ENCODE data around the gene CDC42SE2. TPM values are rescaled to one million over a fixed set of nuclear protein-coding genes. Genes with fewer than 3 reads are reported as not detected.

Gene CDC42SE2
- total and polyA plus RNA-seq, 2 donors from 2014 or later = 24.8 to 90.7 TPM

DNA sequence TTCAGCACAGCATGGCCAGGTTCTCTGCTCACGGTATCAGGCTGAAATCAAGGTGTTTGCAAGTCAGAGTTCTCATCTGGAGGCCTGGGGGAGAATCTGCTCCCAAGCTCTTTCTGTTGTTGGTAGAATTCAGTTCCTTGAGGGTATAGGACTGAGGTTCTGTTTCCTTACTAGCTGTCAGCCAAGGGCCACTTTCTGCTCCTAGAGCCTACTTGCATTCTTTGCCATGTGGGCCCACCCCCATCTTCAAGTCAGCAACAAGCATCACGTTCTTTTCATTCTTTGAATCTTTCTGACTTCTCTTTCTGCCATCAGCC lies 7.4 kb upstream of the CDC42SE2 start:
- H3K9ac ChIP-seq (ENCODE audit: low read length in 3 of 3) = no peak overlapping the region
- no peaks in the 10 kb centered on the region for H3K36me3 ChIP-seq (ENCODE audit: control insufficient read depth in 2 of 3, insufficient read depth in 3 of 3, low read length in 3 of 3)
- intact Hi-C loops (cut with DNase I) = no loop called here
- H3K27ac ChIP-seq (ENCODE audit: low read depth in 2 of 2, low read length in 2 of 2) = no peak overlapping the region
- no peaks in the 10 kb centered on the region for H3K27me3 ChIP-seq (ENCODE audit: control insufficient read depth, insufficient read depth, low read length)
- no peak for FAIRE-seq
- no peak overlapping the region for H3K4me3 ChIP-seq (ENCODE audit: low read length in 3 of 3)
- H3K4me1 ChIP-seq (ENCODE audit: control insufficient read depth in 2 of 3, insufficient read depth in 2 of 3, low read depth in 1 of 3, low read length in 3 of 3) = no peaks in the 10 kb centered on the region
- no peaks in the 10 kb centered on the region for H3K9me3 ChIP-seq (ENCODE audit: control insufficient read depth in 2 of 3, insufficient read depth in 1 of 3, low read length in 3 of 3)
- DNase-seq = no peak
- TF ChIP-seq, protein P1, sequence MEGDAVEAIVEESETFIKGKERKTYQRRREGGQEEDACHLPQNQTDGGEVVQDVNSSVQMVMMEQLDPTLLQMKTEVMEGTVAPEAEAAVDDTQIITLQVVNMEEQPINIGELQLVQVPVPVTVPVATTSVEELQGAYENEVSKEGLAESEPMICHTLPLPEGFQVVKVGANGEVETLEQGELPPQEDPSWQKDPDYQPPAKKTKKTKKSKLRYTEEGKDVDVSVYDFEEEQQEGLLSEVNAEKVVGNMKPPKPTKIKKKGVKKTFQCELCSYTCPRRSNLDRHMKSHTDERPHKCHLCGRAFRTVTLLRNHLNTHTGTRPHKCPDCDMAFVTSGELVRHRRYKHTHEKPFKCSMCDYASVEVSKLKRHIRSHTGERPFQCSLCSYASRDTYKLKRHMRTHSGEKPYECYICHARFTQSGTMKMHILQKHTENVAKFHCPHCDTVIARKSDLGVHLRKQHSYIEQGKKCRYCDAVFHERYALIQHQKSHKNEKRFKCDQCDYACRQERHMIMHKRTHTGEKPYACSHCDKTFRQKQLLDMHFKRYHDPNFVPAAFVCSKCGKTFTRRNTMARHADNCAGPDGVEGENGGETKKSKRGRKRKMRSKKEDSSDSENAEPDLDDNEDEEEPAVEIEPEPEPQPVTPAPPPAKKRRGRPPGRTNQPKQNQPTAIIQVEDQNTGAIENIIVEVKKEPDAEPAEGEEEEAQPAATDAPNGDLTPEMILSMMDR (IDR thresholded peaks at IDR 0.05; ENCODE audit: borderline replicate concordance, extremely low read depth, insufficient read depth) = no peak

DNA sequence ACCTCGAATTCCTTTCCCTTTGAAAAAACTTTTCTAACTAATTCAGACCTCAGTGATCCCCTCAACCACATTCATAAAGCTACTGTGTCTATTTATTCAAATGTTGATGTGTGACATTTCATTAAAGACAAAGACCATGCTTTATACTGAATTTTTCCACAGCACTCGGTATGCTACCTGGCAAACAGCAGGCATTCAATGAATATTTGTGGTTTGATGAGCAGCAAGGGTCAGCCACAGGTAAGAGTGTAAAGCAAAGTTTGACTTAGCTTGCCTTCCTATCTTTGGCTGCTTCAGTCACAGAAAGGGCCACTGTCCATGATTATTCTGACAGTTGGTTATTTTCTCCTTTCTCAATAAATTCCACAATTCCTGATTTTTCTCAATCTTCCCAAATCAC lies 5.1 kb upstream of the CDC42SE2 start:
- Histone ChIP-seq H3K27me3 (ENCODE audit: control insufficient read depth, insufficient read depth, low read length) (no peaks in the 10 kb centered on the region), H3K9ac (ENCODE audit: low read length in 3 of 3) (no peak overlapping the region), H3K27ac (ENCODE audit: low read depth in 2 of 2, low read length in 2 of 2) (no peak overlapping the region), H3K4me1 (ENCODE audit: control insufficient read depth in 2 of 3, insufficient read depth in 2 of 3, low read depth in 1 of 3, low read length in 3 of 3) (peaks cover 0 to 2% (median 0%) of the 10 kb centered on the region in 3 donors), H3K9me3 (ENCODE audit: control insufficient read depth in 2 of 3, insufficient read depth in 1 of 3, low read length in 3 of 3) (no peaks in the 10 kb centered on the region), H3K36me3 (ENCODE audit: control insufficient read depth in 2 of 3, insufficient read depth in 3 of 3, low read length in 3 of 3) (no peaks in the 10 kb centered on the region), H3K4me3 (ENCODE audit: low read length in 3 of 3) (no peak overlapping the region)
- DNase-seq (no peak), FAIRE-seq (no peak)
- intact Hi-C loops (cut with DNase I) = no loop called here
- TF ChIP-seq, protein P1 (IDR thresholded peaks at IDR 0.05; ENCODE audit: borderline replicate concordance, extremely low read depth, insufficient read depth) = no peak

DNA sequence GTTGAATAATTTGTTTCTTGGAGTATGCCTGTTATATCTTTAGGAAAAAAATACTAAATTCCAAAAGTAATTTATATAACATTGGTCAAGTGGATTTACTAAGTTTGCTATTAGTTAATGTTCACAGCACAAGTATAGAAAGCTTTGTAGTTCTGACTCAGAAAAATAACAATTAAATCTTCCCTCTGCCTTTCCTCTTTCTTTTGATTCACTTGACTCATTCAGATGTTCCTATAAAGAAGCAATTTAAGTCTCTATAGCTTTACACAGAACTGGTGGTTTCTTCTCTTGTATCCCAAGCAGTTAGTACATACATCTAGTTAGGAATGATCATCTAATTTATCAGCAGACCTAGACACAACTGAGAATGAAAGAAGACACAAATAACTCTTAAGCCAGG lies 4.5 kb upstream of the CDC42SE2 start:
- H3K9ac ChIP-seq (ENCODE audit: low read length in 3 of 3) = no peak overlapping the region
- no peaks in the 10 kb centered on the region for H3K9me3 ChIP-seq (ENCODE audit: control insufficient read depth in 2 of 3, insufficient read depth in 1 of 3, low read length in 3 of 3)
- H3K36me3 ChIP-seq (ENCODE audit: control insufficient read depth in 2 of 3, insufficient read depth in 3 of 3, low read length in 3 of 3) = no peaks in the 10 kb centered on the region
- H3K4me1 ChIP-seq (ENCODE audit: control insufficient read depth in 2 of 3, insufficient read depth in 2 of 3, low read depth in 1 of 3, low read length in 3 of 3) = peaks cover 0 to 2% (median 0%) of the 10 kb centered on the region in 3 donors
- FAIRE-seq (no peak), DNase-seq (no peak)
- intact Hi-C loops (cut with DNase I) = no loop called here
- TF ChIP-seq, protein P1 (IDR thresholded peaks at IDR 0.05; ENCODE audit: borderline replicate concordance, extremely low read depth, insufficient read depth) = no peak
- H3K27me3 ChIP-seq (ENCODE audit: control insufficient read depth, insufficient read depth, low read length) = no peaks in the 10 kb centered on the region
- H3K4me3 ChIP-seq (ENCODE audit: low read length in 3 of 3) = no peak overlapping the region
- no peak overlapping the region for H3K27ac ChIP-seq (ENCODE audit: low read depth in 2 of 2, low read length in 2 of 2)

DNA sequence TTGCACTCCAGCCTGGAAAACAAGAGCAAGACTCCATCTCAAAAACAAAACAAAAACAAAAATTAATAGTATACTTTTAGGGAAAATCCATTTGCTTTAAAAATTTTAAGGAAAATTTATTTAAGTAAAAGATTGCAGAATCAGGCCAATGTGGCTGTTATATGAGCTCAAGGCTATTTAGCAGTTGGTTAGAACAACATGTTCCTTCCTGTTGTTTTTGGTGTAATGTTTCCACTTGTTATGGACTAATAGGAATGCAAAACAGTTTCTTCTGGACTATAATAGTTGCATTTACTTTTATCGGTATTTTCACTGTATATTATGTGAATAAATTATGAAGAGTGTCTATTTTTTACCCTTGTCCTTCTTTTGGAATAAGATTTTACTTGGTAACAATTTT lies 3.0 kb upstream of the CDC42SE2 start:
- Histone ChIP-seq H3K9ac (ENCODE audit: low read length in 3 of 3) (no peak overlapping the region), H3K27ac (ENCODE audit: low read depth in 2 of 2, low read length in 2 of 2) (no peak overlapping the region), H3K4me3 (ENCODE audit: low read length in 3 of 3) (no peak overlapping the region), H3K4me1 (ENCODE audit: control insufficient read depth in 2 of 3, insufficient read depth in 2 of 3, low read depth in 1 of 3, low read length in 3 of 3) (peaks cover 0 to 2% (median 0%) of the 10 kb centered on the region in 3 donors), H3K27me3 (ENCODE audit: control insufficient read depth, insufficient read depth, low read length) (no peaks in the 10 kb centered on the region), H3K9me3 (ENCODE audit: control insufficient read depth in 2 of 3, insufficient read depth in 1 of 3, low read length in 3 of 3) (no peaks in the 10 kb centered on the region), H3K36me3 (ENCODE audit: control insufficient read depth in 2 of 3, insufficient read depth in 3 of 3, low read length in 3 of 3) (no peaks in the 10 kb centered on the region)
- intact Hi-C loops (cut with DNase I) = no loop called here
- DNase-seq (no peak), FAIRE-seq (no peak)
- TF ChIP-seq, protein P1 (IDR thresholded peaks at IDR 0.05; ENCODE audit: borderline replicate concordance, extremely low read depth, insufficient read depth) = no peak

Data from kidney (tissue), 14 donors.